ENCODE results near the gene MCM3. TPM values are rescaled to one million over a fixed set of nuclear protein-coding genes. Genes with fewer than 3 reads are reported as not detected.

The MCM3 gene
- polyA plus RNA-seq, 5 donors: 82.4 to 120 (median 95.7) TPM

- DNase-seq: no peak
Measured at GRCh38 chr6:52255434-52255833, 29.1 kb downstream of the MCM3 start.

- DNase-seq: no peak
Measured at GRCh38 chr6:52254731-52255378, 29.7 kb downstream of the MCM3 start.

- DNase-seq: no peak
Measured at GRCh38 chr6:52253494-52253893, 31.0 kb downstream of the MCM3 start.

- no peak for DNase-seq
Measured at GRCh38 chr6:52251113-52251512, 33.4 kb downstream of the MCM3 start.

GRCh38 chr6:52249078-52249477 is 35.5 kb downstream of the MCM3 start:
- DNase-seq: no peak

- no peak for DNase-seq
Measured at GRCh38 chr6:52245425-52245824, 39.1 kb downstream of the MCM3 start.

GRCh38 chr6:52244400-52244799 is 40.1 kb downstream of the MCM3 start, which contains the start of gene IL17F:
Gene IL17F (minus strand): TSS chr6:52244500. CDS start chr6:52244429, 71 bp downstream.
- DNase-seq: no peak

GRCh38 chr6:52243282-52243893 is 41.2 kb downstream of the MCM3 start:
- peak; percentile 32 to 47 for DNase-seq

- no peak for DNase-seq
Measured at GRCh38 chr6:52241819-52242218, 42.7 kb downstream of the MCM3 start.

- peak in 1 of 2 donors; percentile 8 for DNase-seq
Measured at GRCh38 chr6:52233975-52234823, 50.3 kb downstream of the MCM3 start.

GRCh38 chr6:52233005-52233404 is 51.5 kb downstream of the MCM3 start:
- no peak for DNase-seq

GRCh38 chr6:52231406-52232127 is 53.0 kb downstream of the MCM3 start:
- DNase-seq: no peak

- DNase-seq: no peak
Measured at GRCh38 chr6:52230685-52231084, 53.9 kb downstream of the MCM3 start.

GRCh38 chr6:52227495-52227894 is 57.0 kb downstream of the MCM3 start:
- no peak for DNase-seq

GRCh38 chr6:52221302-52221701 is 63.2 kb downstream of the MCM3 start:
- no peak for DNase-seq

- DNase-seq: no peak
Measured at GRCh38 chr6:52217761-52218160, 66.8 kb downstream of the MCM3 start.

GRCh38 chr6:52216932-52217575 is 67.5 kb downstream of the MCM3 start:
- DNase-seq: no peak

- no peak for DNase-seq
Measured at GRCh38 chr6:52215787-52216186, 68.8 kb downstream of the MCM3 start.

All from right lung (tissue), 5 donors.